GM10266 (cell line): Measurements from ENCODE around the gene C8G.

Experiments
- DNase-seq: peaks from one replicate; pipeline ENCODE4 v3.0.0; 2012; ENCODE audit errors: extremely low spot score
- TF ChIP-seq, protein P1 (sequence below): IDR thresholded peaks from 2 replicates; pipeline ENCODE4 v1.5.1; 2012; ENCODE audit warnings: mild to moderate bottlenecking, low read depth; ENCODE audit not compliant: control insufficient read depth, insufficient read depth; ENCODE audit errors: missing control alignments

C8G gene

GRCh38 chr9:136913701-136914438, 31.2 kb upstream of the C8G start:
- DNase-seq: no peak
- TF ChIP-seq, protein P1, sequence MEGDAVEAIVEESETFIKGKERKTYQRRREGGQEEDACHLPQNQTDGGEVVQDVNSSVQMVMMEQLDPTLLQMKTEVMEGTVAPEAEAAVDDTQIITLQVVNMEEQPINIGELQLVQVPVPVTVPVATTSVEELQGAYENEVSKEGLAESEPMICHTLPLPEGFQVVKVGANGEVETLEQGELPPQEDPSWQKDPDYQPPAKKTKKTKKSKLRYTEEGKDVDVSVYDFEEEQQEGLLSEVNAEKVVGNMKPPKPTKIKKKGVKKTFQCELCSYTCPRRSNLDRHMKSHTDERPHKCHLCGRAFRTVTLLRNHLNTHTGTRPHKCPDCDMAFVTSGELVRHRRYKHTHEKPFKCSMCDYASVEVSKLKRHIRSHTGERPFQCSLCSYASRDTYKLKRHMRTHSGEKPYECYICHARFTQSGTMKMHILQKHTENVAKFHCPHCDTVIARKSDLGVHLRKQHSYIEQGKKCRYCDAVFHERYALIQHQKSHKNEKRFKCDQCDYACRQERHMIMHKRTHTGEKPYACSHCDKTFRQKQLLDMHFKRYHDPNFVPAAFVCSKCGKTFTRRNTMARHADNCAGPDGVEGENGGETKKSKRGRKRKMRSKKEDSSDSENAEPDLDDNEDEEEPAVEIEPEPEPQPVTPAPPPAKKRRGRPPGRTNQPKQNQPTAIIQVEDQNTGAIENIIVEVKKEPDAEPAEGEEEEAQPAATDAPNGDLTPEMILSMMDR: no peak

DNA sequence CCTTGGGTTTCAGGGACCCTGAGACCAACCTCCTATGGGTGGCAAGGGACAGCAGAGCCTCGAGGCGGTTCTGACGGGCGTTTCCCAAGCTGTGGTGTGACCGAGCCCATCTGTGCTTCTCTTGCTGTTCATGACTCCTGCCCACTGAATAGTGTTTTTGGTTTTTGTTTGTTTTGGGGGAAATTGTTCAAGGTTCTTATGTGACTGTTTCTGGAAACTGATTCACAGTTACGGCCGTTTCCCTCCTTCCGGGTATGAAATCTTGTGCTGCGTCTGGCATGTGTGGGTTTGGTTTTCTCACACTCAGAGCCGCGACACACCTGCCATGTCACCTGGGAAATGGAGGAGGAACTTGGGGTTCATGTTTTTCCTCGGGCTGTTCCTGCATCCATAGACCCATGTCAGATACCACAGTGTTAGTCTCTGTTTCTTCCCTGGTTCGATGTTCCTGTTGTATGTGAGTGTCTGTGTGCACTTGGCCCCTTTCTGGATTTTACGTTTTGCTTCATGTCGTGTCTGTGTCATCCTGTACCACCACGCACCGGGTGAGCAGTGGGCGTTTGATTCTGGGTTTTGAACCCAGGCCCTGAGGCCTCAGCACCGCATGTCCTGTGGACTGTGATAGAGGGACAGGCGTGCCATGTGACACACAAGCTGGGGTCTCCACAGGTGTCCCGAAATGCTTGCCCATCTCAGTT, 29.3 kb upstream of the C8G start:
- DNase-seq: no peak
- TF ChIP-seq, protein P1: no peak

DNA sequence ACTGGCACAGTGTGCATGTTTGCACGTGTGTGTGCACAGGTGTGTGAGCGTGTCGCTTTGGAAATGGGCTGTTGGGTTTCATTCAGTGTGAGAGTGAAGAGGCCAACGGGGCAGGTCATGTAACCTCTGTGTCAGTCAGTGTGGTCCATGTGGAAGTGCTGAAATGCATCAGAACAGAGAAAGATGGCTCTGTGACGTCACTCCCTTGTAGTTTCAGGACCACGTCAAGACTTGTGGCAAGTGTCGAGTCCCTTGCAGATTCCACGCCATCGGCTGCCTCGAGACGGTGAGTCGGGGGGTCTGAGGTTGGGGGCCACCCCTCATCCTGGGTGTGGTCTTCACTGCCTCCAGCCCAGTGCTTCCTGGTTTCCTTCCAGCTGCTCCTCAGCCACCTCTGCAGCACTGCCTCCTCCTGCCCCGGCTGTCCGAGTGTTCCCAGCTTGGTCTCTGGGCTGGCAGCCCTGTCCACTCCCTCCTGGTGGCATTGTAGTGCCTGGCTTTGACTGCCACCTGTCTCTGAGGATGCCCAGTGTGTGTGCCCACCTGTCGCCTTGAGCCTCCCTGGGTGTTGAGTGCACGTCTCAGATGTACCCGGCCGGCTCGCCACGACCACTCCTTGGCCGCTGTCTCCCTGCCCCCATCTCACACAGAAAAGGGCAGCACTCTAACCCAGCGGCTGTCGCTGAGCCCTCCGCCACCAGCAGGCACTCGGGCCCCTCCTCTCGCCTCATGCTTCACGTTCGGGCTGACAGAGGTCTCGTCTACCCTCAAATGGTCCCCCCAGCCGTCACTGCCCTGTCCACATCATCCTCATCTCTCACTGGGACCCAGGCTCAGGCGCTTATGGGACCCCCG, 28.5 kb upstream of the C8G start:
- no peak for DNase-seq
- TF ChIP-seq, protein P1: no peak

- TF ChIP-seq, protein P1: no peak
- DNase-seq: no peak
Measured at GRCh38 chr9:136917902-136918301, 27.1 kb upstream of the C8G start.

- TF ChIP-seq, protein P1: no peak
Measured at GRCh38 chr9:136920069-136920468, 25.0 kb upstream of the C8G start.

GRCh38 chr9:136920734-136921231, 24.3 kb upstream of the C8G start:
- DNase-seq: no peak
- TF ChIP-seq, protein P1: no peak

More at GRCh38 chr9:136920069-136920468, 25.0 kb upstream of the C8G start:
- DNase-seq: no peak
